DMS 273 (cell line): Measurements from ENCODE around the gene MIX23.

Source experiments
- DNase-seq: peaks from one replicate; lab custom pipeline; 2025; ENCODE audit not compliant: unreplicated experiment; lab: John Stamatoyannopoulos, UW

MIX23 gene

GRCh38 chr3:122382888-122383666 is at the start of gene MIX23:
MIX23 (minus strand) TSS chr3:122383231; CDS start chr3:122383224, 7 bp downstream.
- peak; percentile 98 for DNase-seq

- no peak for DNase-seq
These were observed 47.3 kb upstream of the MIX23 start for GRCh38 chr3:122430371-122430770.

GRCh38 chr3:122427857-122428471 is 44.9 kb upstream of the MIX23 start:
- no peak for DNase-seq

- DNase-seq: no peak
These were observed 38.8 kb upstream of the MIX23 start for GRCh38 chr3:122421836-122422235.

- no peak for DNase-seq
These were observed 38.1 kb upstream of the MIX23 start for GRCh38 chr3:122421101-122421500.

- no peak for DNase-seq
These were observed 33.9 kb upstream of the MIX23 start for GRCh38 chr3:122416966-122417365.

- no peak for DNase-seq
These were observed 33.0 kb upstream of the MIX23 start, which contains the start of gene WDR5B for GRCh38 chr3:122415762-122416654. WDR5B (minus strand) TSS chr3:122416062; CDS start chr3:122415528, 534 bp downstream.

- no peak for DNase-seq
These were observed 32.2 kb upstream of the MIX23 start for GRCh38 chr3:122415104-122415744.

- DNase-seq: no peak
These were observed 31.4 kb upstream of the MIX23 start for GRCh38 chr3:122414391-122414790.

- no peak for DNase-seq
These were observed 27.6 kb upstream of the MIX23 start for GRCh38 chr3:122410639-122411038.

- no peak for DNase-seq
These were observed 27.1 kb upstream of the MIX23 start for GRCh38 chr3:122410111-122410510.

GRCh38 chr3:122409446-122409845 is 26.4 kb upstream of the MIX23 start:
- no peak for DNase-seq

- no peak for DNase-seq
These were observed 24.9 kb upstream of the MIX23 start for GRCh38 chr3:122407946-122408345.

GRCh38 chr3:122406198-122406597 is 23.2 kb upstream of the MIX23 start:
- DNase-seq: no peak

- no peak for DNase-seq
These were observed 22.0 kb upstream of the MIX23 start for GRCh38 chr3:122405015-122405414.

GRCh38 chr3:122403489-122403888 is 20.5 kb upstream of the MIX23 start:
- no peak for DNase-seq

- DNase-seq: no peak
These were observed 15.9 kb upstream of the MIX23 start for GRCh38 chr3:122398920-122399319.

GRCh38 chr3:122397201-122397600 is 14.2 kb upstream of the MIX23 start:
- no peak for DNase-seq

- DNase-seq: no peak
These were observed 13.5 kb upstream of the MIX23 start for GRCh38 chr3:122396511-122396910.

GRCh38 chr3:122395582-122395981 is 12.6 kb upstream of the MIX23 start:
- DNase-seq: no peak

GRCh38 chr3:122394173-122394572 is 11.1 kb upstream of the MIX23 start:
- no peak for DNase-seq
